Measurements from ENCODE around the gene GP1BA.

- TF ChIP-seq, protein P1, sequence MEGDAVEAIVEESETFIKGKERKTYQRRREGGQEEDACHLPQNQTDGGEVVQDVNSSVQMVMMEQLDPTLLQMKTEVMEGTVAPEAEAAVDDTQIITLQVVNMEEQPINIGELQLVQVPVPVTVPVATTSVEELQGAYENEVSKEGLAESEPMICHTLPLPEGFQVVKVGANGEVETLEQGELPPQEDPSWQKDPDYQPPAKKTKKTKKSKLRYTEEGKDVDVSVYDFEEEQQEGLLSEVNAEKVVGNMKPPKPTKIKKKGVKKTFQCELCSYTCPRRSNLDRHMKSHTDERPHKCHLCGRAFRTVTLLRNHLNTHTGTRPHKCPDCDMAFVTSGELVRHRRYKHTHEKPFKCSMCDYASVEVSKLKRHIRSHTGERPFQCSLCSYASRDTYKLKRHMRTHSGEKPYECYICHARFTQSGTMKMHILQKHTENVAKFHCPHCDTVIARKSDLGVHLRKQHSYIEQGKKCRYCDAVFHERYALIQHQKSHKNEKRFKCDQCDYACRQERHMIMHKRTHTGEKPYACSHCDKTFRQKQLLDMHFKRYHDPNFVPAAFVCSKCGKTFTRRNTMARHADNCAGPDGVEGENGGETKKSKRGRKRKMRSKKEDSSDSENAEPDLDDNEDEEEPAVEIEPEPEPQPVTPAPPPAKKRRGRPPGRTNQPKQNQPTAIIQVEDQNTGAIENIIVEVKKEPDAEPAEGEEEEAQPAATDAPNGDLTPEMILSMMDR (IDR thresholded peaks at IDR 0.05), result no peak
- no peak for TF ChIP-seq POLR2A (IDR thresholded peaks at IDR 0.05)
Observed at GRCh38 chr17:4978726-4979125, 46.6 kb downstream of the GP1BA start.

All from gastroesophageal sphincter (tissue), 3 donors.